Endothelial cell of umbilical vein (primary cell): ENCODE measurements around the gene CCDC80.

Experiments used
- CTCF ChIP-seq, 2 donors: IDR thresholded peaks; 1 replicate in 1 of 2; 2 replicates in 1 of 2; pipeline ENCODE4 v1.5.1; 2011; ENCODE audit warnings: low read length in 2 of 2, mild to moderate bottlenecking in 2 of 2, moderate library complexity in 2 of 2, control low read depth in 1 of 2, inconsistent platforms in 1 of 2, low read depth in 1 of 2; ENCODE audit not compliant: insufficient read depth in 1 of 2; ENCODE audit errors: extremely low read depth in 1 of 2
- FOS ChIP-seq: IDR thresholded peaks from 2 replicates; pipeline ENCODE4 v1.6.1; 2011; ENCODE audit warnings: mild to moderate bottlenecking, low read length, moderate library complexity, borderline replicate concordance; ENCODE audit not compliant: insufficient read depth
- MAX ChIP-seq: IDR thresholded peaks from 2 replicates; pipeline ENCODE4 v1.6.1; 2011; ENCODE audit not compliant: insufficient read depth, insufficient read length
- POLR2AphosphoS5 ChIP-seq: IDR thresholded peaks from 2 replicates; pipeline ENCODE4 v1.6.1; 2012; ENCODE audit warnings: low read depth, mild to moderate bottlenecking, control low read depth, low read length, moderate library complexity; ENCODE audit not compliant: insufficient read depth

GRCh38 chr3:112632596-112632995 is 8.3 kb downstream of the CCDC80 start:
- no peak for TF ChIP-seq FOS
- TF ChIP-seq CTCF (IDR thresholded peaks at IDR 0.05; ENCODE audit: extremely low read depth in 1 of 2, insufficient read depth in 1 of 2, low read depth in 1 of 2, low read length in 2 of 2) = no peak
- TF ChIP-seq POLR2AphosphoS5 = no peak
- no peak for TF ChIP-seq MAX
